Heart right ventricle (tissue), 16 donors: ENCODE data around the gene GDPD5. TPM values are rescaled to one million over a fixed set of nuclear protein-coding genes. Genes with fewer than 3 reads are reported as not detected.

Experiments
- ATAC-seq, 8 donors: fragments of 200-7000 bp; cut with Tn5 transposase; one replicate each; pipeline ENCODE4 v1.9.1; 2020; ENCODE audit warnings: mild to moderate bottlenecking in 8 of 8, moderate library complexity in 8 of 8, moderate number of reproducible peaks in 1 of 8
- DNase-seq, 2 donors: peaks; one replicate each; pipeline ENCODE4 v3.0.0-alpha.2; 2020
- H3K27ac ChIP-seq, 10 donors: fragments of 200-600 bp; sonication (generic) in 2 of 10; one replicate each; pipeline versions ENCODE4 v1.5.0 to v1.8.0; 2020 to 2022; ENCODE audit warnings: mild to moderate bottlenecking in 3 of 10
- H3K27me3 ChIP-seq, 7 donors: fragments of 200-600 bp; one replicate each; pipeline ENCODE4 v1.8.0; 2021 to 2022; ENCODE audit warnings: mild to moderate bottlenecking in 2 of 7
- H3K36me3 ChIP-seq, 9 donors: fragments of 200-600 bp; sonication (generic) in 1 of 9; one replicate each; pipeline versions ENCODE4 v1.5.0 to v1.8.0; 2020 to 2022; ENCODE audit warnings: mild to moderate bottlenecking in 2 of 9
- H3K4me1 ChIP-seq, 9 donors: fragments of 200-600 bp; sonication (generic) in 1 of 9; one replicate each; pipeline versions ENCODE4 v1.5.0 to v1.8.0; 2020 to 2022; ENCODE audit warnings: mild to moderate bottlenecking in 4 of 9
- H3K4me3 ChIP-seq, 10 donors: fragments of 200-600 bp; sonication (generic) in 2 of 10; one replicate each; pipeline versions ENCODE4 v1.5.0 to v1.8.0; 2020 to 2022; ENCODE audit warnings: mild to moderate bottlenecking in 7 of 10, moderate library complexity in 2 of 10
- H3K9me3 ChIP-seq, 11 donors: fragments of 200-600 bp in 10 of 11; sonication (generic) in 2 of 11; one replicate each; pipeline versions ENCODE4 v1.5.0 to v1.8.0; 2013 to 2022; ENCODE audit warnings: mild to moderate bottlenecking in 2 of 11, control low read depth in 1 of 11, moderate library complexity in 1 of 11
- WGBS, 2 donors: extraction: QIAGEN DNeasy Blood & Tissue Kit; methylation state at CpG; one replicate each; pipeline ENCODE4 v1.1.7; 2013; ENCODE audit warnings: inconsistent platforms in 1 of 2; 5-methylcytosine and 5-hydroxymethylcytosine counted together
- intact Hi-C, 10 donors: fragments of 100-400 bp; cut with DNase I; formaldehyde crosslinking; loops; one replicate each; pipeline versions ENCODE4 v1.11.1 to v1.14.2; 2022
- polyA plus RNA-seq, 2 donors: library from polyadenylated mRNA; stranded (reverse); fragments of 200-250 nt; gene quantifications; one replicate each; pipeline ENCODE4 v1.2.3, GENCODE V29; 2013
- total RNA-seq, 10 donors: library from RNA; stranded (reverse); fragmentation: NEBNext Ultra II Directional in 3 of 10; extraction: Animal tissue kit (Norgen Biotek cat#: 25700) in 3 of 10; gene quantifications; one replicate each; pipeline versions ENCODE4 v1.2.1 to v1.2.4, GENCODE V29; 2021 to 2023
- TF ChIP-seq, protein P1 (sequence below), 9 donors: fragments of 200-600 bp; sonication (generic) in 2 of 9; IDR thresholded peaks; one replicate each; pipeline versions ENCODE4 v1.5.0 to v1.8.0; 2021 to 2022; ENCODE audit warnings: antibody characterized with exemption in 9 of 9, mild to moderate bottlenecking in 5 of 9, moderate library complexity in 1 of 9
- donor health status: Arrhythmogenic right ventricular cardiomyopathy.
- donor health status: ischemic (EF 13 %, LVEDD 7.1; RV severe dilation, severe dysfunction).
- donor health status: healthy with polysubstance abuse.
- donor health status: DM: no; HTN: yes; CAD: no.
- donor health status: DM: no; HTN: no; CAD: no.
- donor health status: ischemic (EF 25% LVEDD 6.9; RV normal size, moderate dysfunction).
- donor health status: ischemic (EF 25% LVEDD 5.7; RV mildly dilated, moderate dysfunction).
- donor health status: healthy.
- donor health status: DM: yes; HTN: yes; CAD: no.
- donor health status: Ischemic cardiomyopathy.
- donor health status: ischemic (EF 35%, LVEDD 5.7; RV mildly dilated, moderate dysfunction).
- donor health status: nonischemic (EF 11% LVEDD 7.7; RV severe dilation, severe dysfunction).
- donor health status: DM: yes; HTN: yes; CAD: no.
- donor health status: PGD.
- donor health status: ischemic (EF 29% LVEDD 5.4; RV normal size, mild dysfunction).
- donor health status: nonischemic (EF 23%, LVEDD 6.1; RV moderate dilation, normal function).

Gene GDPD5
- total and polyA plus RNA-seq, 12 donors = 3.3 to 10.3 (median 4.1) TPM

DNA sequence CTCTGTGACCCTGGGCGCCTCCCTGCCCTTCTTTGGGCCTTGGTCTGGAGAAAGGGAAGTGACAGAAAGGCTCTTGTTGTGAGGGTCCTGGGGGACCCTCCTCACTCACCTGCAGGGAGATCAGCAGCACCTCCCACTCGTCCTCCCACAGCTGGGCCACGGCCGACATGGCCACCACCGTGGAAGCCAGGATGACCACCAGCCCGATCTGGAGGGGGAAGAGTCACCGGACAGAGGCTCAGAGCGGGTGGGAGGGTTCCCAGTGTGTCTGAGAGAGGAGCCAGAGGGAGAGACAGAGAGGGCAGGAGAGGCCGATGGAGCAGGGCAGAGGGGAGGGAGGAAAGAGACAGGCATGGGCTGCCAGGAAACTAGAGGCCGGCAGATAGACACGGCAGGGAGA lies 76.0 kb downstream of the GDPD5 start:
- intact Hi-C loops = loop anchor here in 2 of 10 donors (10.0 kb wide), 1 partner anchor 55 kb away; the partner anchor contains the start of gene RPS3 (in 2 of the 2)
- H3K4me1 ChIP-seq = no peaks in the 10 kb centered on the region
- ATAC-seq (no peak), DNase-seq (no peak)
- H3K27ac ChIP-seq = no peak overlapping the region
- peaks cover 0 to 6% (median 0%) of the 10 kb centered on the region in 7 donors for H3K27me3 ChIP-seq
- TF ChIP-seq, protein P1, sequence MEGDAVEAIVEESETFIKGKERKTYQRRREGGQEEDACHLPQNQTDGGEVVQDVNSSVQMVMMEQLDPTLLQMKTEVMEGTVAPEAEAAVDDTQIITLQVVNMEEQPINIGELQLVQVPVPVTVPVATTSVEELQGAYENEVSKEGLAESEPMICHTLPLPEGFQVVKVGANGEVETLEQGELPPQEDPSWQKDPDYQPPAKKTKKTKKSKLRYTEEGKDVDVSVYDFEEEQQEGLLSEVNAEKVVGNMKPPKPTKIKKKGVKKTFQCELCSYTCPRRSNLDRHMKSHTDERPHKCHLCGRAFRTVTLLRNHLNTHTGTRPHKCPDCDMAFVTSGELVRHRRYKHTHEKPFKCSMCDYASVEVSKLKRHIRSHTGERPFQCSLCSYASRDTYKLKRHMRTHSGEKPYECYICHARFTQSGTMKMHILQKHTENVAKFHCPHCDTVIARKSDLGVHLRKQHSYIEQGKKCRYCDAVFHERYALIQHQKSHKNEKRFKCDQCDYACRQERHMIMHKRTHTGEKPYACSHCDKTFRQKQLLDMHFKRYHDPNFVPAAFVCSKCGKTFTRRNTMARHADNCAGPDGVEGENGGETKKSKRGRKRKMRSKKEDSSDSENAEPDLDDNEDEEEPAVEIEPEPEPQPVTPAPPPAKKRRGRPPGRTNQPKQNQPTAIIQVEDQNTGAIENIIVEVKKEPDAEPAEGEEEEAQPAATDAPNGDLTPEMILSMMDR (IDR thresholded peaks at IDR 0.05) = no peak
- H3K36me3 ChIP-seq = no peaks in the 10 kb centered on the region
- H3K9me3 ChIP-seq = no peaks in the 10 kb centered on the region
- no peak overlapping the region for H3K4me3 ChIP-seq
- WGBS, 2 donors = 94 to 98% methylated on average over 11 of the region's 11 CpGs

DNA sequence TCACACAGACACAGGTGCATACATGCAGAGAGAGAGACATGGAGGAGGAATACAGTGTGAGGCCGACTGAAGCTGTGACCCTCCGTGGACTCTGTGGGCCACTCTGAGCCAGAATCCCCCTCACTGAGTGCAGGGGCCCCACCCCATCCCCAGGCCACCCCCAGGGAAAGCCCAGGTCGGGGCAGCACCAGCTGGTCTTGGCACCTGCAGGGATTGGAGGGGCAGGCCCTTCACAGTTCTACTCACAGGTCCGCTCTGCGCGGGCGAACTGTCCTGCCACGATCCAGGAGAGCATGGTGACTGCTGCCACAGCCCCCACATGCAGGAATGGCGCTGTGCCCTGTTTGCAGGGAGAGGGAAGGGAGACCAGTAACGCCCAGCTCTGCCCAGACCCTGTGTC lies 76.5 kb downstream of the GDPD5 start:
- no peak overlapping the region for H3K4me3 ChIP-seq
- ATAC-seq (no peak), DNase-seq (no peak)
- H3K27me3 ChIP-seq = peaks cover 0 to 6% (median 0%) of the 10 kb centered on the region in 7 donors
- H3K36me3 ChIP-seq = no peaks in the 10 kb centered on the region
- no peaks in the 10 kb centered on the region for H3K4me1 ChIP-seq
- TF ChIP-seq, protein P1 (IDR thresholded peaks at IDR 0.05) = no peak
- H3K9me3 ChIP-seq = no peaks in the 10 kb centered on the region
- intact Hi-C loops = loop anchor here in 2 of 10 donors (10.0 kb wide), 1 partner anchor 54 kb away; the partner anchor contains the start of gene RPS3 (in 2 of the 2)
- WGBS, 2 donors = 92 to 96% methylated on average over 10 of the region's 10 CpGs
- H3K27ac ChIP-seq = no peak overlapping the region

DNA sequence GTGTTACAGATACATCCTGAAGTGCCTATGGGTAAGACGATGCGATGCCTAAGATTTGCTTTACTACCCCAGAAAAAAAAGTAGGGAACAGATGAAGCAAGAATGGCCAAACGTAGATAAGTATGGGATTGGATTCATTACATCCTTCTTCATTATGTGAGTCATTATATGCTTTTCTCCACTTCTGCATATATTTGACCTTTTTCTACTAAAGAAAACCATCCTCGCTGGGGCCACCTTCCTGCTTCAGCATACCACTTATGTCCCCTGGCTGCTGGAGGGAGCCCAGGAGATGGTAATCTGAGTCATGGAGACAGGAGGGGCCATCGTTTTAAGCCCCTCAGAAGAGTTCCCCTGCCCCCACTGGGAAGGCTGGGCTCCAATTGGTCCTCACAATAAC lies 78.3 kb downstream of the GDPD5 start:
- Histone ChIP-seq H3K4me1 (peaks cover 0 to under 1% (median 0%) of the 10 kb centered on the region in 9 donors), H3K27ac (no peak overlapping the region), H3K9me3 (no peaks in the 10 kb centered on the region), H3K36me3 (no peaks in the 10 kb centered on the region), H3K27me3 (peaks cover 0 to 6% (median 0%) of the 10 kb centered on the region in 7 donors), H3K4me3 (no peak overlapping the region)
- no peak for DNase-seq
- TF ChIP-seq, protein P1 (IDR thresholded peaks at IDR 0.05) = no peak
- intact Hi-C loops = loop anchor here in 4 of 10 donors (2.0 to 10.0 kb wide), 2 partner anchors 53 to 83 kb away; partner anchors contain the start of gene RPS3 (in 2 of the 4)
- ATAC-seq = no peak
- 81 to 82% methylated on average over 5 of the region's 5 CpGs for WGBS, 2 donors

DNA sequence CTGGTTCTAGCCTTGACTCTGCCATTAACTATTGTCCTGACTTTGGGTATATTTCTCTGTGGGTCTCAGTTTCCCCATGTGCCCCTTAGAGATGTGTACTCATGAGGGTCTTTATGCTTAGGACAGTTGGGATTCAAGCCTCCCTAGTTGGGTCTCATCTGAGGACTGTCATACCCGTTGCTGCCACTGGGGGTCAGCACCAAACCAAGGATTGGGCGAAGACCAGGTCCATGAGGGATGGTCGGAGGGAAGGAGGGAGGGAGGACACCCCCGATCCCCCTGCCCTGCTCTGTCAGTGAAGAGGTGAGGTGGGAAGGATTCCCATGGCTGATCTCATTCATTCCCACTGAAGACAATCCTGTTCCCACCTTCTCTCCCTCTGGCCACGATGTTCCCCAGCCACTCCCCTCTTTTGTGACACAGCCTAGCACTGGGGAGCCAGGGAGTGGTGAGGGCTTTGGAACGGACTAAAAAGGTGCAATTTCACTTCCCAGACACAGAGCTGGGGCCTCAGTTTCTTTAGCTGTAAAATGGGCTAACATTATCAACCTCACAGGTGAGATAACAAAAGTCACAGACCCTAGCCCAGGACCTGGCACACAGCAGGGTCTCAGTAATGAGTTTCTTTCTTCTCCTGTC lies 80.3 kb downstream of the GDPD5 start:
- DNase-seq = peak; percentile 66 to 75
- WGBS, 2 donors = 10 to 18% methylated on average over 6 of the region's 6 CpGs
- peaks cover 0 to 7% (median 0%) of the 10 kb centered on the region in 9 donors for H3K4me1 ChIP-seq
- no peak overlapping the region for H3K27ac ChIP-seq
- TF ChIP-seq, protein P1 (IDR thresholded peaks at IDR 0.05) = peak; percentile 91 to 98 (median 94)
- no peak overlapping the region for H3K4me3 ChIP-seq
- peak; percentile 57 to 85 (median 66) for ATAC-seq
- H3K9me3 ChIP-seq = no peaks in the 10 kb centered on the region
- no peaks in the 10 kb centered on the region for H3K27me3 ChIP-seq
- H3K36me3 ChIP-seq = no peaks in the 10 kb centered on the region
- intact Hi-C loops = loop anchor here in 7 of 10 donors (1.0 to 10.0 kb wide), 3 partner anchors 51 to 87 kb away; partner anchors contain the start of gene RPS3 (in 2 of the 7)
